Panc1 (cell line): ENCODE measurements around the gene ATIC. TPM values are rescaled to one million over a fixed set of nuclear protein-coding genes. Genes with fewer than 3 reads are reported as not detected.
"Not testable (repeated sequence)": the region's sequence is repeated elsewhere in the genome, so short reads cannot be mapped to it uniquely, and the experiment has no call there.

Source experiments
- ATAC-seq: fragments of 200-7000 bp; cut with Tn5 transposase; 2 replicates; pipeline ENCODE4 v1.9.1; 2020; ENCODE audit warnings: mild to moderate bottlenecking, moderate library complexity
- BruUV-seq: library from RNA; stranded (reverse); fragments of 400-500 nt; replicated peaks from 2 replicates; lab custom pipeline; 2021; lab: Mats Ljungman, UMichigan
- CTCF ChIA-PET: fragments of 300-600 bp; sonication (Branson Sonifier 250); formaldehyde crosslinking; loops from one replicate; lab custom pipeline; 2022; ENCODE audit warnings: antibody characterized with exemption; lab: Charles Lee
- POLR2A ChIA-PET: fragments of 300-600 bp; sonication (Branson Sonifier 250); formaldehyde crosslinking; loops from one replicate; lab custom pipeline; 2022; ENCODE audit warnings: antibody characterized with exemption; lab: Charles Lee
- DNase-seq: peaks from one replicate; pipeline ENCODE4 v3.0.0-alpha.2; 2010; ENCODE audit warnings: low read depth, low spot score
- H3K27ac ChIP-seq: 2 replicates; pipeline ENCODE4 v1.5.1; 2011; ENCODE audit warnings: mild to moderate bottlenecking, low read length, inconsistent platforms
- H3K27me3 ChIP-seq: fragments of 200-500 bp; sonication (Bioruptor generic); 2 replicates; pipeline ENCODE4 v1.6.0; 2014; ENCODE audit warnings: low read length, inconsistent platforms; ENCODE audit not compliant: control insufficient read depth, insufficient read depth
- H3K36me3 ChIP-seq: fragments of 200-500 bp; sonication (Bioruptor generic); 2 replicates; pipeline ENCODE4 v1.5.1; 2014; ENCODE audit warnings: inconsistent platforms, mild to moderate bottlenecking, low read length, moderate library complexity; ENCODE audit not compliant: control insufficient read depth, insufficient read depth
- H3K4me1 ChIP-seq: 2 replicates; pipeline ENCODE4 v1.5.1; 2011; ENCODE audit warnings: inconsistent platforms, mild to moderate bottlenecking, low read length, moderate library complexity; ENCODE audit not compliant: control insufficient read depth, insufficient read depth
- H3K4me3 ChIP-seq, 2 experiments: 2 replicates each; pipeline ENCODE4 v1.5.1; 2011 to 2012; ENCODE audit warnings: low read depth in 2 of 2, low read length in 2 of 2, mild to moderate bottlenecking in 2 of 2, inconsistent platforms in 1 of 2, moderate library complexity in 1 of 2
- H3K9me3 ChIP-seq: fragments of 200-500 bp; sonication (Bioruptor generic); 2 replicates; pipeline ENCODE4 v1.5.1; 2014; ENCODE audit warnings: low read depth, mild to moderate bottlenecking, inconsistent platforms, low read length, moderate library complexity; ENCODE audit not compliant: control insufficient read depth, insufficient read depth
- POLR2AphosphoS5 ChIP-seq: IDR thresholded peaks from 2 replicates; pipeline ENCODE4 v1.6.1; 2012; ENCODE audit warnings: mild to moderate bottlenecking, low read depth, low read length, moderate library complexity
- SIN3A ChIP-seq: IDR thresholded peaks from 2 replicates; pipeline ENCODE4 v1.6.1; 2012; ENCODE audit warnings: low read depth, mild to moderate bottlenecking, low read length, moderate library complexity, borderline replicate concordance; ENCODE audit not compliant: insufficient read depth
- TCF7L2 ChIP-seq: IDR thresholded peaks from 2 replicates; pipeline ENCODE4 v1.6.1; 2011; ENCODE audit warnings: mild to moderate bottlenecking, low read depth, low read length, inconsistent platforms
- in situ Hi-C: cut with HindIII; loops from 2 replicates; pipeline ENCODE4 v1.10.0; 2016; ENCODE audit warnings: low sequenced_read_pairs, low pct_unique_long_range_greater_than_20kb
- intact Hi-C: fragments of 100-400 bp; cut with micrococcal nuclease; formaldehyde crosslinking; loops from one replicate; pipeline ENCODE4 v1.10.0; 2022; ENCODE audit not compliant: unreplicated experiment
- total RNA-seq: library from RNA; stranded (reverse); gene quantifications from one replicate; pipeline ENCODE4 v1.2.1, GENCODE V29; 2021; ENCODE audit not compliant: unreplicated experiment
- TF ChIP-seq, protein P1 (sequence below): fragments of 450-650 bp; IDR thresholded peaks from 2 replicates; pipeline ENCODE4 v1.5.1; 2017; ENCODE audit warnings: mild to moderate bottlenecking
- TF ChIP-seq, protein P2 (sequence below), 2 experiments: IDR thresholded peaks; 2 replicates each; pipeline ENCODE4 v1.6.1; 2011 to 2012; ENCODE audit warnings: low read depth in 2 of 2, control low read depth in 1 of 2, low read length in 1 of 2, mild to moderate bottlenecking in 1 of 2, moderate library complexity in 1 of 2; ENCODE audit not compliant: insufficient read depth in 1 of 2

The ATIC gene
- total RNA-seq, 1 experiment from 2014 or later: 223 TPM

DNA sequence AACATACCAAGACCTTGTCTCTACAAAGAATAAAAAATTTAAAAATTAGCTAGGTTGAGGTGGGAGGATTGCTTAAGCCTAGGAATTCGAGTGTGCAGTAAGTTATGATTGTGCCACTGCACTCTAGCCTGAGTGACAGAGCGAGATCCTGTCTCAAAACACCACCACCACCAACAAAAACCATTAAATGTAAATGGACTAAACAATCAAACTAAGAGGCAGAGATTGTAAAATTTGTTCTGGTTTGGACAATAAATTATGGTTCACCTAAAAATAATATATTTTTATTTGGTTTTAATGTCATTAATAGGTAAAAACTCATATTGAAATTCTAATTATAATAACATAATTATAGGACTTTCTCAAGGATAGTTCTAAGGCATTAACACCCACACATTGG is 9.9 kb upstream of the ATIC start:
- H3K27ac ChIP-seq: no peak overlapping the region
- H3K4me1 ChIP-seq: no peaks in the 10 kb centered on the region; the same call in 1 of the 2 replicates
- TF ChIP-seq, protein P1, sequence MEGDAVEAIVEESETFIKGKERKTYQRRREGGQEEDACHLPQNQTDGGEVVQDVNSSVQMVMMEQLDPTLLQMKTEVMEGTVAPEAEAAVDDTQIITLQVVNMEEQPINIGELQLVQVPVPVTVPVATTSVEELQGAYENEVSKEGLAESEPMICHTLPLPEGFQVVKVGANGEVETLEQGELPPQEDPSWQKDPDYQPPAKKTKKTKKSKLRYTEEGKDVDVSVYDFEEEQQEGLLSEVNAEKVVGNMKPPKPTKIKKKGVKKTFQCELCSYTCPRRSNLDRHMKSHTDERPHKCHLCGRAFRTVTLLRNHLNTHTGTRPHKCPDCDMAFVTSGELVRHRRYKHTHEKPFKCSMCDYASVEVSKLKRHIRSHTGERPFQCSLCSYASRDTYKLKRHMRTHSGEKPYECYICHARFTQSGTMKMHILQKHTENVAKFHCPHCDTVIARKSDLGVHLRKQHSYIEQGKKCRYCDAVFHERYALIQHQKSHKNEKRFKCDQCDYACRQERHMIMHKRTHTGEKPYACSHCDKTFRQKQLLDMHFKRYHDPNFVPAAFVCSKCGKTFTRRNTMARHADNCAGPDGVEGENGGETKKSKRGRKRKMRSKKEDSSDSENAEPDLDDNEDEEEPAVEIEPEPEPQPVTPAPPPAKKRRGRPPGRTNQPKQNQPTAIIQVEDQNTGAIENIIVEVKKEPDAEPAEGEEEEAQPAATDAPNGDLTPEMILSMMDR: no peak
- TF ChIP-seq TCF7L2 (no peak), POLR2AphosphoS5 (no peak), SIN3A (no peak)
- TF ChIP-seq, protein P2, sequence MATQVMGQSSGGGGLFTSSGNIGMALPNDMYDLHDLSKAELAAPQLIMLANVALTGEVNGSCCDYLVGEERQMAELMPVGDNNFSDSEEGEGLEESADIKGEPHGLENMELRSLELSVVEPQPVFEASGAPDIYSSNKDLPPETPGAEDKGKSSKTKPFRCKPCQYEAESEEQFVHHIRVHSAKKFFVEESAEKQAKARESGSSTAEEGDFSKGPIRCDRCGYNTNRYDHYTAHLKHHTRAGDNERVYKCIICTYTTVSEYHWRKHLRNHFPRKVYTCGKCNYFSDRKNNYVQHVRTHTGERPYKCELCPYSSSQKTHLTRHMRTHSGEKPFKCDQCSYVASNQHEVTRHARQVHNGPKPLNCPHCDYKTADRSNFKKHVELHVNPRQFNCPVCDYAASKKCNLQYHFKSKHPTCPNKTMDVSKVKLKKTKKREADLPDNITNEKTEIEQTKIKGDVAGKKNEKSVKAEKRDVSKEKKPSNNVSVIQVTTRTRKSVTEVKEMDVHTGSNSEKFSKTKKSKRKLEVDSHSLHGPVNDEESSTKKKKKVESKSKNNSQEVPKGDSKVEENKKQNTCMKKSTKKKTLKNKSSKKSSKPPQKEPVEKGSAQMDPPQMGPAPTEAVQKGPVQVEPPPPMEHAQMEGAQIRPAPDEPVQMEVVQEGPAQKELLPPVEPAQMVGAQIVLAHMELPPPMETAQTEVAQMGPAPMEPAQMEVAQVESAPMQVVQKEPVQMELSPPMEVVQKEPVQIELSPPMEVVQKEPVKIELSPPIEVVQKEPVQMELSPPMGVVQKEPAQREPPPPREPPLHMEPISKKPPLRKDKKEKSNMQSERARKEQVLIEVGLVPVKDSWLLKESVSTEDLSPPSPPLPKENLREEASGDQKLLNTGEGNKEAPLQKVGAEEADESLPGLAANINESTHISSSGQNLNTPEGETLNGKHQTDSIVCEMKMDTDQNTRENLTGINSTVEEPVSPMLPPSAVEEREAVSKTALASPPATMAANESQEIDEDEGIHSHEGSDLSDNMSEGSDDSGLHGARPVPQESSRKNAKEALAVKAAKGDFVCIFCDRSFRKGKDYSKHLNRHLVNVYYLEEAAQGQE (IDR thresholded peaks at IDR 0.05; ENCODE audit: insufficient read depth in 1 of 2, low read depth in 2 of 2, low read length in 1 of 2): no peak
- CTCF ChIA-PET: no interaction called here
- in situ Hi-C loops: no loop called here
- POLR2A ChIA-PET: no interaction called here
- no peak for DNase-seq
- no peak overlapping the region for H3K4me3 ChIP-seq
- intact Hi-C loops: no loop called here
- no peaks in the 10 kb centered on the region for H3K27me3 ChIP-seq
- H3K36me3 ChIP-seq: no peaks in the 10 kb centered on the region
- H3K9me3 ChIP-seq: no peaks in the 10 kb centered on the region; the same call in 1 of the 2 replicates
- BruUV-seq: no TSS peak
- ATAC-seq: no peak

DNA sequence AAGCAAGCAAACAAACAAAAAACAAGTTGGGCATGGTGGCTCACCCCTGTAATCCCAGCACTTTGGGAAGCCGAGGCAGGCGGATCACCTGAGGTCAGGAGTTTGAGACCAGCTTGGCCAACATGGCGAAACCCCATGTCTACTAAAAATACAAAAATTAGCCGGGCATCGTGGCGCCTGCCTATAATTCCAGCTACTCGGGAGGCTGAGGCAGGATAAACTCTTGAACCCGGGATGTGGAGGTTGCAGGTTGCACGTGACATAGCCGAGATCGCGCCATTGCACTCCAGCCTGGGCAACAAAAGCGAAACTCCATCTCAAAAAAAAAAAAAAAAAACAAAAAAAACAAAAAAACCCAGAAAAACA is 617 bp upstream of the ATIC start:
- H3K9me3 ChIP-seq, H3K36me3 ChIP-seq, DNase-seq, intact Hi-C loops, ATAC-seq, in situ Hi-C loops, H3K27me3 ChIP-seq: not testable (repeated sequence)
- Histone ChIP-seq H3K27ac (peak overlapping the region; percentile 99), H3K4me1 (peaks cover 15% of the 10 kb centered on the region), H3K4me3 (peak overlapping the region; percentile 91 to 99)
- ChIA-PET CTCF (interaction anchor here (0.6 kb wide), 1 partner anchor 734 kb away, joined by 3 read pairs; no protein-coding TSS in a partner anchor), POLR2A (interaction anchor here (0.6 to 0.7 kb wide), 2 partner anchors 143 to 1800 kb away, joined by 3 to 8 read pairs; no protein-coding TSS in a partner anchor)
- TSS peak; percentile 86 for BruUV-seq

DNA sequence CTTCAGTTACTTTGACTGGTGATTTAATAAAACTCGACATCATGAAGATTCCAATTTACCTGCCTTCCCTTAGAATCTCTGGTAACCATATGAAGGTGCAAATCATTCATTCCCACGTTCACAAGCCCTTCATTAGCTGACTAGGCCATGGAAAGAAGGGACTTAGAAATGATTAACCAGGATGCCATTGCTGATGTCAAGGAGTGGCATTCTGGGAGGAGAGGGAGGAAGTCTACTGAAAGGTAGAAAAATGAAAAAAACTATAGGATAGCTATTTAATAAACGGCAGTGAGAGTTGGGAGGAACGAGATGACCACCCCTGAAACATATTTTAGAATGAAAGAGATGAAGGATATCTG is 1.4 kb downstream of the ATIC start:
- TF ChIP-seq, protein P2 (IDR thresholded peaks at IDR 0.05; ENCODE audit: insufficient read depth in 1 of 2, low read depth in 2 of 2, low read length in 1 of 2): no peak
- no peak for TF ChIP-seq SIN3A
- TF ChIP-seq TCF7L2: no peak
- no peak for TF ChIP-seq POLR2AphosphoS5
- TF ChIP-seq, protein P1: no peak
- H3K4me3 ChIP-seq: peak overlapping the region; percentile 91 to 99

More for the DNA sequence above, 1.4 kb downstream of the ATIC start:
- Histone ChIP-seq H3K36me3 (peaks cover 18% of the 10 kb centered on the region), H3K27ac (peak overlapping the region; percentile 99), H3K4me1 (peaks cover 15% of the 10 kb centered on the region), H3K9me3 (no peaks in the 10 kb centered on the region), H3K27me3 (no peaks in the 10 kb centered on the region)
- CTCF ChIA-PET: no interaction called here
- POLR2A ChIA-PET: no interaction called here
- no peak for DNase-seq
- ATAC-seq: no peak
- BruUV-seq: TSS peak; percentile 74
- in situ Hi-C loops: no loop called here
- intact Hi-C loops: no loop called here
